Panc1 (cell line): ENCODE results near the gene ZBTB1. TPM values are rescaled to one million over a fixed set of nuclear protein-coding genes. Genes with fewer than 3 reads are reported as not detected.
"Not testable (repeated sequence)": the region's sequence is repeated elsewhere in the genome, so short reads cannot be mapped to it uniquely, and the experiment has no call there.

Experiments used
- ATAC-seq: fragments of 200-7000 bp; cut with Tn5 transposase; 2 replicates; pipeline ENCODE4 v1.9.1; 2020; ENCODE audit warnings: mild to moderate bottlenecking, moderate library complexity
- BruUV-seq: library from RNA; stranded (reverse); fragments of 400-500 nt; replicated peaks from 2 replicates; lab custom pipeline; 2021; lab: Mats Ljungman, UMichigan
- CTCF ChIA-PET: fragments of 300-600 bp; sonication (Branson Sonifier 250); formaldehyde crosslinking; loops from one replicate; lab custom pipeline; 2022; ENCODE audit warnings: antibody characterized with exemption; lab: Charles Lee
- POLR2A ChIA-PET: fragments of 300-600 bp; sonication (Branson Sonifier 250); formaldehyde crosslinking; loops from one replicate; lab custom pipeline; 2022; ENCODE audit warnings: antibody characterized with exemption; lab: Charles Lee
- DNase-seq: peaks from one replicate; pipeline ENCODE4 v3.0.0-alpha.2; 2010; ENCODE audit warnings: low read depth, low spot score
- H3K27ac ChIP-seq: 2 replicates; pipeline ENCODE4 v1.5.1; 2011; ENCODE audit warnings: mild to moderate bottlenecking, low read length, inconsistent platforms
- H3K27me3 ChIP-seq: fragments of 200-500 bp; sonication (Bioruptor generic); 2 replicates; pipeline ENCODE4 v1.6.0; 2014; ENCODE audit warnings: low read length, inconsistent platforms; ENCODE audit not compliant: control insufficient read depth, insufficient read depth
- H3K36me3 ChIP-seq: fragments of 200-500 bp; sonication (Bioruptor generic); 2 replicates; pipeline ENCODE4 v1.5.1; 2014; ENCODE audit warnings: inconsistent platforms, mild to moderate bottlenecking, low read length, moderate library complexity; ENCODE audit not compliant: control insufficient read depth, insufficient read depth
- H3K4me1 ChIP-seq: 2 replicates; pipeline ENCODE4 v1.5.1; 2011; ENCODE audit warnings: inconsistent platforms, mild to moderate bottlenecking, low read length, moderate library complexity; ENCODE audit not compliant: control insufficient read depth, insufficient read depth
- H3K4me3 ChIP-seq, 2 experiments: 2 replicates each; pipeline ENCODE4 v1.5.1; 2011 to 2012; ENCODE audit warnings: low read depth in 2 of 2, low read length in 2 of 2, mild to moderate bottlenecking in 2 of 2, inconsistent platforms in 1 of 2, moderate library complexity in 1 of 2
- H3K9me3 ChIP-seq: fragments of 200-500 bp; sonication (Bioruptor generic); 2 replicates; pipeline ENCODE4 v1.5.1; 2014; ENCODE audit warnings: low read depth, mild to moderate bottlenecking, inconsistent platforms, low read length, moderate library complexity; ENCODE audit not compliant: control insufficient read depth, insufficient read depth
- CTCF ChIP-seq: fragments of 450-650 bp; IDR thresholded peaks from 2 replicates; pipeline ENCODE4 v1.5.1; 2017; ENCODE audit warnings: mild to moderate bottlenecking
- POLR2AphosphoS5 ChIP-seq: IDR thresholded peaks from 2 replicates; pipeline ENCODE4 v1.6.1; 2012; ENCODE audit warnings: mild to moderate bottlenecking, low read depth, low read length, moderate library complexity
- SIN3A ChIP-seq: IDR thresholded peaks from 2 replicates; pipeline ENCODE4 v1.6.1; 2012; ENCODE audit warnings: low read depth, mild to moderate bottlenecking, low read length, moderate library complexity, borderline replicate concordance; ENCODE audit not compliant: insufficient read depth
- TCF7L2 ChIP-seq: IDR thresholded peaks from 2 replicates; pipeline ENCODE4 v1.6.1; 2011; ENCODE audit warnings: mild to moderate bottlenecking, low read depth, low read length, inconsistent platforms
- in situ Hi-C: cut with HindIII; loops from 2 replicates; pipeline ENCODE4 v1.10.0; 2016; ENCODE audit warnings: low sequenced_read_pairs, low pct_unique_long_range_greater_than_20kb
- intact Hi-C: fragments of 100-400 bp; cut with micrococcal nuclease; formaldehyde crosslinking; loops from one replicate; pipeline ENCODE4 v1.10.0; 2022; ENCODE audit not compliant: unreplicated experiment
- total RNA-seq: library from RNA; stranded (reverse); gene quantifications from one replicate; pipeline ENCODE4 v1.2.1, GENCODE V29; 2021; ENCODE audit not compliant: unreplicated experiment
- TF ChIP-seq, protein P1 (sequence below), 2 experiments: IDR thresholded peaks; 2 replicates each; pipeline ENCODE4 v1.6.1; 2011 to 2012; ENCODE audit warnings: low read depth in 2 of 2, control low read depth in 1 of 2, low read length in 1 of 2, mild to moderate bottlenecking in 1 of 2, moderate library complexity in 1 of 2; ENCODE audit not compliant: insufficient read depth in 1 of 2

Gene ZBTB1
- total RNA-seq, 1 experiment from 2014 or later: 36.1 TPM

DNA sequence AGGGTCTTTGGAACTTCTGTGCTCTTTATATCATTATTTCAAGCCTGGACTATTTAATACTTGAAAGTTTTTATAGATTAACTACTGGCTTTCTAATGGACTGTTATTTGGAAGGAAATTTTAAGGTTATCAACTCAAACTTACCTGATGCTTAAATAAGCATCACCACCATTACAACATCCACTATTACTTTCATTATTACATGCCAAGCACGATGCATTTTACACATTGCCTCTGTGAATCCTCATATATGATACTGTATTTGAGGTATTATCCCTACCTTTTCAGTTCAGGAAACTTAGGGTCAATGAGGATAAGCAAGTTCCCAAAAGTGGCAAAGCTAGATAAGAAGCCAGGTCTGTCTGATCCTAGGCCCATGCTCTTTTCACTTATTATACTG is 12.4 kb downstream of the ZBTB1 start:
- POLR2A ChIA-PET: no interaction called here
- intact Hi-C loops: no loop called here

DNA sequence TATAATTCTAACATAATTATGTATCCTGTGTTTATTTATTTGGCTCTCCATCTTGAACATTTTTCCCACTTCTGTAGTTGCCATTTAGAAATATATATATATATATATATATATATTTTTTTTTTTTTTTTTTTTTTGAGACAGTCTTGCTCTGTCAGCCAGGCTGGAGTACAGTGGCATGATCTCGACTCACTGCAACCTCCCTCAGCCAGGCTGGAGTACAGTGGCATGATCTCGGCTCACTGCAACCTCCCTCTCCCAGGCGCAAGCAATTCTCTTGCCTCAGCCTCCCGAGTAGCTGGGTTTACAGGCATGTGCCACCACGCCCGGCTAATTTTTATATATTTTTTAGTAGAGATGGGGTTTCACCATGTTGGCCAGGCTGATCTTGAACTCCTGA is 13.1 kb downstream of the ZBTB1 start:
- POLR2A ChIA-PET, in situ Hi-C loops, H3K9me3 ChIP-seq, H3K36me3 ChIP-seq, H3K4me3 ChIP-seq, ATAC-seq, H3K27me3 ChIP-seq, DNase-seq, H3K4me1 ChIP-seq, H3K27ac ChIP-seq, CTCF ChIA-PET, intact Hi-C loops, BruUV-seq: not testable (repeated sequence)

More for the DNA sequence above, 12.4 kb downstream of the ZBTB1 start:
- Histone ChIP-seq H3K27me3 (no peaks in the 10 kb centered on the region), H3K4me1 (no peaks in the 10 kb centered on the region), H3K27ac (no peak overlapping the region), H3K36me3 (peaks cover 2% of the 10 kb centered on the region; the same call in 1 of the 2 replicates), H3K4me3 (no peak overlapping the region), H3K9me3 (no peaks in the 10 kb centered on the region)
- in situ Hi-C loops: no loop called here
- ATAC-seq (no peak), DNase-seq (no peak)
- TF ChIP-seq, protein P1, sequence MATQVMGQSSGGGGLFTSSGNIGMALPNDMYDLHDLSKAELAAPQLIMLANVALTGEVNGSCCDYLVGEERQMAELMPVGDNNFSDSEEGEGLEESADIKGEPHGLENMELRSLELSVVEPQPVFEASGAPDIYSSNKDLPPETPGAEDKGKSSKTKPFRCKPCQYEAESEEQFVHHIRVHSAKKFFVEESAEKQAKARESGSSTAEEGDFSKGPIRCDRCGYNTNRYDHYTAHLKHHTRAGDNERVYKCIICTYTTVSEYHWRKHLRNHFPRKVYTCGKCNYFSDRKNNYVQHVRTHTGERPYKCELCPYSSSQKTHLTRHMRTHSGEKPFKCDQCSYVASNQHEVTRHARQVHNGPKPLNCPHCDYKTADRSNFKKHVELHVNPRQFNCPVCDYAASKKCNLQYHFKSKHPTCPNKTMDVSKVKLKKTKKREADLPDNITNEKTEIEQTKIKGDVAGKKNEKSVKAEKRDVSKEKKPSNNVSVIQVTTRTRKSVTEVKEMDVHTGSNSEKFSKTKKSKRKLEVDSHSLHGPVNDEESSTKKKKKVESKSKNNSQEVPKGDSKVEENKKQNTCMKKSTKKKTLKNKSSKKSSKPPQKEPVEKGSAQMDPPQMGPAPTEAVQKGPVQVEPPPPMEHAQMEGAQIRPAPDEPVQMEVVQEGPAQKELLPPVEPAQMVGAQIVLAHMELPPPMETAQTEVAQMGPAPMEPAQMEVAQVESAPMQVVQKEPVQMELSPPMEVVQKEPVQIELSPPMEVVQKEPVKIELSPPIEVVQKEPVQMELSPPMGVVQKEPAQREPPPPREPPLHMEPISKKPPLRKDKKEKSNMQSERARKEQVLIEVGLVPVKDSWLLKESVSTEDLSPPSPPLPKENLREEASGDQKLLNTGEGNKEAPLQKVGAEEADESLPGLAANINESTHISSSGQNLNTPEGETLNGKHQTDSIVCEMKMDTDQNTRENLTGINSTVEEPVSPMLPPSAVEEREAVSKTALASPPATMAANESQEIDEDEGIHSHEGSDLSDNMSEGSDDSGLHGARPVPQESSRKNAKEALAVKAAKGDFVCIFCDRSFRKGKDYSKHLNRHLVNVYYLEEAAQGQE (IDR thresholded peaks at IDR 0.05; ENCODE audit: insufficient read depth in 1 of 2, low read depth in 2 of 2, low read length in 1 of 2): no peak
- TF ChIP-seq CTCF (no peak), TCF7L2 (no peak), POLR2AphosphoS5 (no peak), SIN3A (no peak)
- CTCF ChIA-PET: no interaction called here
- BruUV-seq: no TSS peak

- H3K36me3 ChIP-seq: peaks cover 5% of the 10 kb centered on the region; the same call in 1 of the 2 replicates
- H3K27me3 ChIP-seq: no peaks in the 10 kb centered on the region
- in situ Hi-C loops (no loop called here), intact Hi-C loops (no loop called here)
- H3K4me1 ChIP-seq: no peaks in the 10 kb centered on the region
- ATAC-seq (no peak), DNase-seq (no peak)
- ChIA-PET CTCF (no interaction called here), POLR2A (interaction anchor here (0.5 to 0.7 kb wide), 3 partner anchors 15 to 116 kb away, joined by 5 to 11 read pairs (median 9); no protein-coding TSS in a partner anchor)
- TF ChIP-seq SIN3A: no peak
- no peak for TF ChIP-seq TCF7L2
- TF ChIP-seq, protein P1 (IDR thresholded peaks at IDR 0.05; ENCODE audit: insufficient read depth in 1 of 2, low read depth in 2 of 2, low read length in 1 of 2): no peak
- no peak for TF ChIP-seq POLR2AphosphoS5
- TF ChIP-seq CTCF: no peak
- no peak overlapping the region for H3K27ac ChIP-seq
- no TSS peak for BruUV-seq
- no peaks in the 10 kb centered on the region for H3K9me3 ChIP-seq
- no peak overlapping the region for H3K4me3 ChIP-seq
Observed at GRCh38 chr14:64518229-64518628, 13.7 kb downstream of the ZBTB1 start.
